Ammon's horn (tissue), 1 donor: ENCODE measurements around the gene CDH13.

Experiments
- DNase-seq: peaks from one replicate; pipeline ENCODE4 v3.0.0-alpha.2; 2016; ENCODE audit warnings: low spot score

Gene CDH13

GRCh38 chr16:82995924-82996441 is 369.2 kb downstream of the CDH13 start:
- DNase-seq: no peak

GRCh38 chr16:82996814-82997213 is 370.0 kb downstream of the CDH13 start:
- no peak for DNase-seq

- DNase-seq: no peak
These were observed 372.9 kb downstream of the CDH13 start for GRCh38 chr16:82999711-83000110.

GRCh38 chr16:83002351-83003334 is 375.9 kb downstream of the CDH13 start:
- no peak for DNase-seq

GRCh38 chr16:83004868-83005652 is 378.3 kb downstream of the CDH13 start:
- DNase-seq: no peak

- DNase-seq: no peak
These were observed 378.9 kb downstream of the CDH13 start for GRCh38 chr16:83005653-83006160.

- DNase-seq: no peak
These were observed 384.3 kb downstream of the CDH13 start for GRCh38 chr16:83010776-83011720.

- no peak for DNase-seq
These were observed 385.2 kb downstream of the CDH13 start for GRCh38 chr16:83011939-83012338.

GRCh38 chr16:83013071-83013470 is 386.3 kb downstream of the CDH13 start:
- no peak for DNase-seq

- no peak for DNase-seq
These were observed 393.2 kb downstream of the CDH13 start for GRCh38 chr16:83019963-83020362.

- no peak for DNase-seq
These were observed 394.3 kb downstream of the CDH13 start for GRCh38 chr16:83021045-83021444.

GRCh38 chr16:83021746-83022145 is 395.0 kb downstream of the CDH13 start:
- DNase-seq: no peak

- DNase-seq: no peak
These were observed 396.2 kb downstream of the CDH13 start for GRCh38 chr16:83023011-83023410.

GRCh38 chr16:83023640-83024039 is 396.9 kb downstream of the CDH13 start:
- DNase-seq: no peak

GRCh38 chr16:83027973-83028372 is 401.2 kb downstream of the CDH13 start:
- DNase-seq: no peak

GRCh38 chr16:83029467-83029866 is 402.7 kb downstream of the CDH13 start:
- no peak for DNase-seq

GRCh38 chr16:83031524-83031923 is 404.8 kb downstream of the CDH13 start:
- DNase-seq: no peak

- DNase-seq: no peak
These were observed 410.3 kb downstream of the CDH13 start for GRCh38 chr16:83037102-83037501.

- DNase-seq: no peak
These were observed 411.1 kb downstream of the CDH13 start for GRCh38 chr16:83037884-83038283.

GRCh38 chr16:83040174-83040573 is 413.4 kb downstream of the CDH13 start:
- no peak for DNase-seq

GRCh38 chr16:83044589-83044988 is 417.8 kb downstream of the CDH13 start:
- DNase-seq: no peak
